CD4-positive, alpha-beta T cell treated with Interleukin-4 for 4 hours (primary cell): ENCODE results near the gene CGB7.
"Not testable (repeated sequence)": the region's sequence is repeated elsewhere in the genome, so short reads cannot be mapped to it uniquely, and the experiment has no call there.

Source experiments
- DNase-seq: peaks from one replicate; pipeline ENCODE4 v3.0.0-alpha.2; 2020

Gene CGB7

DNA sequence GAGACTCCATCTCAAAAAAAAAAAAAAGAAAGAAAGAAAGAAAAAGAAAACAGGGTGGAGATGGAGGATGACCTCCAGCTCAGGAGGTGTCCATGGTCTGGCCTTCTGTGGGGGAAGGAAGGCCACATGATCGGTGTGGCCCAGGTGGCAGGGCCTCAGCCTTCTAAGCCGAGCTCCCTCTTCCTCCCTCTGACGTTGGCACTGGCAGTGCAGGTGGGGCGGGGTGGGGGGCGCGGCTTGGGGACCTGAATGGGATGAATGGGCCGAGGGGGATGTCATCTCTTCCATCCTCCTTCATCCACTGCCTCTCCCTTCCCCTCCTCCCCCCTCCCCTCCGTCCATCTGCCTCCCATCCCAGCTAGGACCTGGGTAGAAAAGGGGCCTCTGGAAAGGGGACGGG lies 17.8 kb downstream of the CGB7 start:
- not testable (repeated sequence) for DNase-seq

- DNase-seq: not testable (repeated sequence)
These were observed 18.8 kb downstream of the CGB7 start for GRCh38 chr19:49038557-49039276.

DNA sequence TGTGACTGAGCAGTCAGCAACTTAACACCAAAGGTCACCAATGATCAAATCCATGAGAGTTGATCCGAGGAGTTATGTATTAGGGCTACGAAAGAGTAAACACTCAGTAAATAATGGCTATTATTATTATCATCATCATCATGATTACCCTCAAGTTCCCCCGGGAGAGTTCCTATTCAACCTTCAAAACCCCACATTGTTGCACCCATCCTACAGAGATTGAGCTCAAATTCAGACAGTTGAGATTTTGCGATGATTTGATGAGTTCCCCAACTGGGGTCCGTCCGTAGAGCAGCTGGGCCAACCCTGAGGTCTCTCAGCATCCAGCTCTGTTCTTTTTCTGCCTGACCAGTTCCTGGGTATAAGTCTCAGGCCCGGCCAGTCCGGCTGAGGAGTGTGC lies 19.4 kb downstream of the CGB7 start:
- DNase-seq: not testable (repeated sequence)

- not testable (repeated sequence) for DNase-seq
These were observed 20.7 kb downstream of the CGB7 start, which contains the start of gene CGB1 for GRCh38 chr19:49036815-49037214. TSS of gene CGB1 (minus strand) at chr19:49036895. CDS start at chr19:49036711, 184 bp downstream.

DNA sequence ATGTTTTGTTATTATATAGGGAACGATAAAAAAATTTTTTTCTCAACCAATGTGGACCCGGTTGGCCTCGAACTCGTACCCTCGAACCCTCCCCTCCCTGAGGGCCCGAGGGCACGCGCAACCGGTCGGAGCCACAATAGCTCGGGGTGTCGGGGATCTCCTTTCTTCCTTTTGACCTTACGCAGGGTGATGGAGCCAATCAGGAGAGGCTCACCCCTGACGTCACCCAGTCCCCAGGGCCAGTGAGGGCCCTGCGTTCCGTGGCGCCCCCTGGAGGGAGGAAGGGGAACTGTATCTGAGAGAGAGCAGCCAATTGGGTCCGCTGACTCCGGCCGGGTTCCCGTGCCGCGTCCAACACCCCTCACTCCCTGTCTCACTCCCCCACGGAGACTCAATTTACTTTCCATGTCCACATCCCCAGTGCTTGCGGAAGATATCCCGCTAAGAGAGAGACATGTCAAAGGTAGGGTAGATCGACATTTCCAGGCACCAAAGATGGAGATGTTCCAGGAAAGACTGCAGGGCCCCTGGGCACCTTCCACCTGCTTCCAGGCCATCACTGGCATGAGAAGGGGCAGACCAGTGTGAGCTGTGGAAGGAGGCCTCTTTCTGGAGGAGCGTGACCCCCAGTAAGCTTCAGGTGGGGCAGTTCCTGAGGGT lies 25.8 kb downstream of the CGB7 start, which contains the start of gene CGB2:
Gene CGB2 (plus strand): TSS at position 249 of the 660 bp plus-strand sequence. CDS start 206 bp downstream, at position 455.
- DNase-seq: peak; percentile 27

DNA sequence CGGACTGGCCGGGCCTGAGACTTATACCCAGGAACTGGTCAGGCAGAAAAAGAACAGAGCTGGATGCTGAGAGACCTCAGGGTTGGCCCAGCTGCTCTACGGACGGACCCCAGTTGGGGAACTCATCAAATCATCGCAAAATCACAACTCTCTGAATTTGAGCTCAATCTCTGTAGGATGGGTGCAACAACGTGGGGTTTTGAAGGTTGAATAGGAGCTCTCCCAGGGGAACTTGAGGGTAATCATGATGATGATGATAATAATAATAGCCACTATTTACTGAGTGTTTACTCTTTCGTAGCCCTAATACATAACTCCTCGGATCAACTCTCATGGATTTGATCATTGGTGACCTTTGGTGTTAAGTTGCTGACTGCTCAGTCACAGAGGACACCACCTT lies 27.2 kb downstream of the CGB7 start:
- DNase-seq: not testable (repeated sequence)

DNA sequence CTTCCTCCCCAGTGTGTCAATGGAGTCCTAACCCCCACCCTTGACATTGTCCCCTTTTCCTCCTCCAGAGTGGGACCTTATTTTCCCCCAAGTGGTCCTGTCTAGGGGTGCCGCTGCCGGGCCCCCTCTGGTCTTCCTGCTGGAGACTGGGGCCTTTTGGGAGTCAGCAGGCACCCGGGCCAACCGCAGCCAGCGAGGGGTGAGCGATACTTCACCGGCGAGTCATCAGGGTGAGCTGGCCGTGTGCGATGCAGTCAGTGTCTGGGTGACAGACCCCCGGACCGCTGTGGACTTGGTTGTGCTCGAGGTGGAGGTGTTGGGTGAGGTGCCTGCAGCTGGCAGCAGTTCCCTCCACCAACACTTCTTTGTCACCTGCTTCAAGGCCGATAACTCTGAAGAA lies 27.8 kb downstream of the CGB7 start:
- DNase-seq: not testable (repeated sequence)

DNA sequence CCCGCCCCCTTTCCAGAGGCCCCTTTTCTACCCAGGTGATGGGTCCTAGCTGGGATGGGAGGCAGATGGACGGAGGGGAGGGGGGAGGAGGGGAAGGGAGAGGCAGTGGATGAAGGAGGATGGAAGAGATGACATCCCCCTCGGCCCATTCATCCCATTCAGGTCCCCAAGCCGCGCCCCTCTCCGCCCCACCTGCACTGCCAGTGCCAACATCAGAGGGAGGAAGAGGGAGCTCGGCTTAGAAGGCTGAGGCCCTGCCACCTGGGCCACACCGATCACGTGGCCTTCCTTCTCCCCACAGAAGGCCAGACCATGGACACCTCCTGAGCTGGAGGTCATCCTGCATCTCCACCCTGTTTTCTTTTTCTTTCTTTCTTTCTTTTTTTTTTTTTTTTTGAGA lies 28.9 kb downstream of the CGB7 start:
- DNase-seq: not testable (repeated sequence)

GRCh38 chr19:49025599-49025998 lies 31.9 kb downstream of the CGB7 start:
- not testable (repeated sequence) for DNase-seq

GRCh38 chr19:49025088-49025487 lies 32.5 kb downstream of the CGB7 start:
- not testable (repeated sequence) for DNase-seq

- not testable (repeated sequence) for DNase-seq
These were observed 33.3 kb downstream of the CGB7 start, which contains the start of gene CGB3 for GRCh38 chr19:49024233-49024632. TSS of gene CGB3 (minus strand) at chr19:49024333. CDS start at chr19:49023971, 362 bp downstream.

GRCh38 chr19:49022116-49022515 lies 35.4 kb downstream of the CGB7 start:
- no peak for DNase-seq

- DNase-seq: no peak
These were observed 36.3 kb downstream of the CGB7 start for GRCh38 chr19:49020931-49021895.

DNA sequence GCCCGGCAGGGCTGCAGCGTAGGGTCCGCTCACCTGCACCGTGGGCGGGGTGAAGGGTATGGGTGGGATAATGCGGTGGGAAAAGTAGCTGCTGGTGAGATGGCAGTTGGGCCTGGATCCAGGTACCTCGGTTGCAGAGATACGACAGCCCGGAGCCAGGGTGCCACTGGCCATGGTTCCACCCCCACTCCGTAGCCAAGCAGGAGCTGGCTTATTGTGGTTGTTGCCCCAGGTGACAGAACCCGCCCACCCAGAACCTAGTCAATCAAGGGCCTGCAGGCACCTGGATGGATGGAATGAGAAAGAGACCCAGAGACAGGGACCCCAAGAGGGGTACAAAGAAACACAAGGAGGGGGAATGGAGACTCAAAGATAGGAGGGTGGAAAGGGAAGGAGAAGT lies 37.2 kb downstream of the CGB7 start:
- DNase-seq: no peak

- DNase-seq: peak; percentile 42
These were observed 38.2 kb downstream of the CGB7 start for GRCh38 chr19:49019242-49019932.

DNA sequence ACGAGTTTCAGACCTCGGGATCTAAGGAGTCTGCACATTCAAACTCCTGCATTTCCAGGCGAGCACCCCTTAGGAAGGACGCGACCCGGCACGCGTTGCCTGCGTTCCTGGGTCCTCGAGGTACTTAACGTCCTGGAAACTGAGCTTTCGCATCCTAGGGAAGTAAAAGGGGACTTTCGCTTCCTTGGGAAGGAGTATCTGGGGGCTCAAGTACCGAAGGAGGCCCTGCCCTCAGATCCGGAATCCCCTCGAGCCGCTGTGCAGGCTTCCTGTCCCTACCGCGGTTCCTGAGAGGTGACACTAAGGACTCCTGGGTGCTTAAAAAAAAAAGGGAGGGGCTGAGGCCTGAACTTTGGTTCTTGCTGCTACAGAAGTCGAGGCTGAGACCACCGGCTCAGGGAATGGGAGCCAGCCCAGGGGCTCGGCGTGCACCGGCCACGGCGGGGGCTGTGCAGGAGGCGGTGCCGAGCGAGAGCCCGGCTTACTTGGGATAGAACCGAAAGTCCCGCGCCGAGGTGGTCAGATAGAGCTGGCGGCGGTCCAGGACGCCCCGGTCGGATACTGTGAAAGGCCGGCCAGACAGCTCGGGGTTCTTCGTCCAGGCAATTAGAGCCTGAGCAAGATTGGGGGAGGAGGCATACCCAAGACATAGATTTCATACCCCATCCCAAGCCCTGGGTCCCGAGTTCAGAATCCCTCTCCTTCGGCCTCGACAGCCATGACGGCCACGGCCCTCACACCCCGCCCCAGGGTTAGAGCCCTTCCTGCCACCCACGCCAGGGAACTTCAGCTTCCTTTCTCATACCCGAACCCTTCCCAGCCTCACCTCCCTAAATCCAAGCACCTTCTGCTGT lies 38.9 kb downstream of the CGB7 start:
- peak; percentile 14 for DNase-seq

- peak; percentile 64 for DNase-seq
These were observed 39.7 kb downstream of the CGB7 start for GRCh38 chr19:49017666-49018351.

- DNase-seq: no peak
These were observed 40.4 kb downstream of the CGB7 start, which contains the start of gene LHB for GRCh38 chr19:49017041-49017665. TSS of gene LHB (minus strand) at chr19:49017091. CDS start at chr19:49017081, 10 bp downstream.

DNA sequence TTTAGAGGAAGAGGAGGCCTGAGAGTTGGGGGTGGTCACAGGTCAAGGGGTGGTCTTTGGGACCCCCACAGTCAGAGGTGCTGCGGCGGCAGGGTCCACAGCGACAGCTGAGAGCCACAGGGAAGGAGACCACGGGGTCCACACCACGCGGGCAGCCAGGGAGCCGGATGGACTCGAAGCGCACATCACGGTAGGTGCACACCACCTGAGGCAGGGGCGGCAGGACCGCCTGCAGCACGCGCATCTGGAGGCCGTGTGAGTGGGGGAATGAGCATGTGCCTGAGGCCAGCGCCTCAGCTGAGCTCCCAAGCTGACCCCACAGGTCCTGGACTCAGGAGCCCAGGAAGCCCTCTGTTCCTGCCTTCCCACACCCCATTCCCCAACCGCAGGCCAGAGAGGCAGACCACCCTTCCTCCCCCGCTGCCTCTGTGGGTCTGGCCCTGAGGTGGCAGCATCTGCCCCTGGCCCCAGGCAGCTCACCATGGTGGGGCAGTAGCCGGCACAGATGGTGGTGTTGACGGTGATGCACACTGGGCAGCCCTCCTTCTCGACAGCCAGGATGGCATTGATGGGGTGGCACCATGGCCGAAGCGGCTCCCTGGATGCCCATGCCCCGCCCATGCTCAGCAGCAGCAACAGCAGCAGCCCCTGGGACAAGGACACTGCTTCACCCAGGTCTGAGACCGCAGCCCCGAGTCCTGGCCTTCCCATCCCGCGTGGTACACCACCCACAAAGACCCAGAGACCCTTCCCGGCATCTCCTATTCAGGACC lies 41.3 kb downstream of the CGB7 start:
- no peak for DNase-seq
